Skeletal muscle satellite cell (primary cell): ENCODE data around the gene DSCAM.

ENCODE experiments used
- H3K27me3 ChIP-seq: 2 replicates; pipeline ENCODE4 v1.7.0; 2013; ENCODE audit warnings: low read length; ENCODE audit not compliant: control insufficient read depth, insufficient read depth
- H3K36me3 ChIP-seq: 2 replicates; pipeline ENCODE4 v1.7.0; 2013; ENCODE audit warnings: mild to moderate bottlenecking, control low read depth, low read length; ENCODE audit not compliant: insufficient read depth
- H3K4me1 ChIP-seq: 2 replicates; pipeline ENCODE4 v1.7.0; 2013; ENCODE audit warnings: low read length; ENCODE audit not compliant: control insufficient read depth, insufficient read depth
- H3K4me2 ChIP-seq: 2 replicates; pipeline ENCODE4 v1.7.0; 2013; ENCODE audit warnings: mild to moderate bottlenecking, low read length
- H3K4me3 ChIP-seq: 2 replicates; pipeline ENCODE4 v1.7.0; 2013; ENCODE audit warnings: low read length
- H3K9ac ChIP-seq: 2 replicates; pipeline ENCODE4 v1.7.0; 2013; ENCODE audit warnings: mild to moderate bottlenecking, low read depth, low read length, moderate library complexity
- H3K9me3 ChIP-seq: replicated peaks from 2 replicates; pipeline ENCODE4 v1.7.0; 2013; ENCODE audit warnings: mild to moderate bottlenecking, control low read depth, low read length

DSCAM gene

DNA sequence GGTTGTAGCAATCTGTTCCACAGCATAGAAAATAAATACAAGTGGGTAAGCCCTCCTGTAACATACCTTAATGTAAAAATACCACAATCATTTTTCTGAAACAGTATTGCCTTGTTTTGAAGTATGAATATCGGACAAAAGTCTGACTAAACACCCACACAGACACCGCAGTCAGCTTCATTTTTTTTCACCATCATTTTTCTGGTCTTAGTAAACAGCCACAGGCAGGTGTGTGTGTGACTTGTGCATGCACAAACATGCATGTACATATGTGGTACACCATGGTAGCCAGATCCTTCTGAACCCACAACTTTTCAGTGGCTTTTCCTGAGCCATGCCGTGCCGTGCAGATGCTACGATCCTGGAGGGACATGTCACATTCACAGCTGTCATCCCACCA lies 718.1 kb downstream of the DSCAM start:
- no peaks in the 10 kb centered on the region for H3K27me3 ChIP-seq
- no peak overlapping the region for H3K4me3 ChIP-seq
- H3K4me1 ChIP-seq = no peaks in the 10 kb centered on the region
- H3K9ac ChIP-seq = no peak overlapping the region
- no peaks in the 10 kb centered on the region for H3K36me3 ChIP-seq
- H3K9me3 ChIP-seq = peaks cover 28% of the 10 kb centered on the region
- H3K4me2 ChIP-seq = no peak overlapping the region

DNA sequence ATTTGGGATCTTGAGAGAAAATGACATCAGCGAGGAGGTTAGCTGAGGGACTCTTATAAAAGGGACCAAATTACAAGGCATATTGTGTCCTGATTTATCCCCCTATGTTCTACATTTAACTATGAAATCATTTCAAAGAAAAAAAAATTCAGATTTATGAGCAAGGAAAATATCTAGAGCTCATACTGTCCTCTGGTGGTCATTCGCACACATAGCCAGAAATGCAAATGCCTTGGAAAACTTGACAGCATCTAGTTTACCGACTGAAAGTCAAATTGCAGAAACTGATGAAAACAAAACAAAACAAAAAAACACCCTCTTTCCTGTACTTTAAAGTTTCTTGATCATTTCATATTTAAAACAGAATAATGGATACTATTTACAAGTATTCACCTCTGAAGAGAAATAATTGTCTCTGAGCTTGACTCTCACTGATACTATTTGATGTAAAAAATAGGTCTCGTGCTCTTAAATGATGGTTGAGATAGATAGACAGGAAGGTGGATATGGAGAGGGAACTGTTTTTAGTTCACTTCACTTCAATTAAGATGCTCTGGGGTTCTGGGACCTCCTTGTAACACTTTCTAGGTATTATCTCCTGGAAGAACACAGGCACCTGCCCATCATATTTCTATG lies 725.9 kb downstream of the DSCAM start:
- no peaks in the 10 kb centered on the region for H3K36me3 ChIP-seq
- H3K4me3 ChIP-seq = no peak overlapping the region
- H3K9me3 ChIP-seq = peaks cover 10% of the 10 kb centered on the region
- H3K4me1 ChIP-seq = no peaks in the 10 kb centered on the region
- H3K9ac ChIP-seq = no peak overlapping the region
- no peak overlapping the region for H3K4me2 ChIP-seq
- no peaks in the 10 kb centered on the region for H3K27me3 ChIP-seq

DNA sequence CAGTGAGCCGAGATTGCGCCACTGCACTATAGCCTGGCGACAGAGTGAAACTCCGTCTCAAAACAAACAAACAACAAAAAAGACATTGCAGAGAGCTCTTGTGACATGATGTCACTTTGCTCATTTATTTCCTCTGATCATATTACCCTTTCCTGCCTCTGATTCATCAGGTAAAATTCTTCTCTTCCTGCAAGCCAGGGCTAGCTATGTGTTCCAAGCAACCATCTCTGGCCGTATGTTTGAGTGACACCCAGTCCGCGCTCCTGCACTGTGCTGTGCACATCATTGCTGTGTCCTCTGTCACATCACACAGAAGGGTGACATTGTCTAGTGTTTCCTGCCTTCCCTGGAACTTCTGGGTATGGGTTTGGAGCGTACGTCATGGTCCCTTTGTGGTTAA lies 728.4 kb downstream of the DSCAM start:
- Histone ChIP-seq H3K4me1 (no peaks in the 10 kb centered on the region), H3K27me3 (no peaks in the 10 kb centered on the region), H3K36me3 (no peaks in the 10 kb centered on the region), H3K9me3 (peaks cover 10% of the 10 kb centered on the region), H3K4me2 (no peak overlapping the region), H3K4me3 (no peak overlapping the region), H3K9ac (no peak overlapping the region)

DNA sequence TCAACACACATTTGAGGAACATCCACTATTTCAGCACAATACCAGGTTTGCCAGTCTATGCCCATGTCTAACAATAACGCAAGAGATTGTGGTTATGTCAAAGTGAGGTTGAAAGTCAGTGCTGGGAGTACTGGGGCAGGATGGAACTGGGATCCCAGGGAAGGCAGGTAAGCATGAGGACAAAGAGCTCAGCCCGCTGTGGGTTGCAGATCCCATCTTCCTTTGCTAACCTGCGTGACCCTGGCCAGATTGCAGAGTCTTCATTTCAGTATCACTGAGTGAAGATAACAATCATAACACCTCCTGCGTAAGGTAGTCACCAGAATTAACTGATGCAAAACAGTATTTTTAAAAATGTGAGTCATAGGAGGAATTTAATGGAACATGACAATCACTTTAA lies 729.7 kb downstream of the DSCAM start:
- Histone ChIP-seq H3K4me1 (no peaks in the 10 kb centered on the region), H3K9me3 (peaks cover 8% of the 10 kb centered on the region), H3K4me2 (no peak overlapping the region), H3K27me3 (no peaks in the 10 kb centered on the region), H3K9ac (no peak overlapping the region), H3K4me3 (no peak overlapping the region), H3K36me3 (no peaks in the 10 kb centered on the region)

DNA sequence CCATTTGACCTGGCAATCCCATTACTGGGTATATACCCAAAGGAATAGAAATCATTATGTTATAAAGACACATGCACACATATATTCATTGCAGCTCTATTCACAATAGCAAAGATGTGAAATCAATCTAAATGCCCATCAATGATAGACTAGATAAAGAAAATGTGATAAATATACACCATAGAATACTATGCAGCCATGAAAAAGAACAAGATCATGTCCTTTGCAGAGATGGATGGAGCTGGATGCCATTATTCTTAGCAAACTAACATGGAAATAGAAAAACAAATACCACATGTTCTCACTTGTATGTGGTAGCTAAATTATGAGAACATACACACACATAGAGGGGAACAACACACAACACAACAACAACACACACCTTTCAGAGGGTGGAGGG lies 731.2 kb downstream of the DSCAM start:
- peaks cover 4% of the 10 kb centered on the region for H3K9me3 ChIP-seq
- no peaks in the 10 kb centered on the region for H3K36me3 ChIP-seq
- H3K4me2 ChIP-seq = no peak overlapping the region
- no peak overlapping the region for H3K4me3 ChIP-seq
- H3K9ac ChIP-seq = no peak overlapping the region
- no peaks in the 10 kb centered on the region for H3K4me1 ChIP-seq
- no peaks in the 10 kb centered on the region for H3K27me3 ChIP-seq

DNA sequence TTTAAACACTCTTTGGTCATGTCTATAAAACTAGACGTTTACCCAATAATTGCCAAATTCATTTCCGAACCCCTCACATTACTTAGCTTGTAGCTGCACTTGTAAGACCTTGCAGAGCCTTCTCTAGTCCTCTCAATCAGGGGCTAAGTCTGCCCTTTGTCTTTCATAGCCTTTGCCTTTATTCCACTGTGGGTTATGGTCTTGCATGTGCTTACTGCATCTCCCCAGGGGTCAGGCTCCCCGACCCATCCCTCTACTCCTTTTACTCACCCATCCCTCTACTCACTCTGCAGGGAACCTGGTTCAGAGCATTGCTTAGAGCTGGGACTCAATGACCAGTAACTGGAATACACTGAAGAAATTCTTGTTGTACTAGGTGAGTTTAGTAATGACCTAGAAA lies 744.3 kb downstream of the DSCAM start:
- Histone ChIP-seq H3K4me3 (no peak overlapping the region), H3K4me2 (no peak overlapping the region), H3K4me1 (no peaks in the 10 kb centered on the region), H3K27me3 (no peaks in the 10 kb centered on the region), H3K36me3 (no peaks in the 10 kb centered on the region), H3K9me3 (peaks cover 5% of the 10 kb centered on the region), H3K9ac (no peak overlapping the region)

DNA sequence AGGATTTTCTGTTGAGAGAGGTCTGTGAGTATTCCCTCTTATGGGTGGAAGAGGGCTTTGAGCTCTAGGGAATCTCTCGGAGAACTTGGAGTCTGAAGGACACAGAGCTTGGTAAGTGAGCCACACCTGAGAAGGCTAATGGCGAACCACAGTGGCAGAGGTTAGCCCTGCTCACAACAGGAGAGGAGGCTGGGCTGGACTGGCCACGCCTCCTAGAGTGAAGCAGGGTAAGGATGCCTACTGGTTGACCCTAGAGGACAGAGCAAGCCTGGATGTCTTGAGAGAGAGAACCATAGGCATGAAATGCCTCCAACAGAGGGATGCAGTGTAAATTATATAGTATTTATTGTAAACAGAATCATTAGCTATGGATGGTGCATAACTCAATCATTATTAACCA lies 747.1 kb downstream of the DSCAM start:
- Histone ChIP-seq H3K27me3 (no peaks in the 10 kb centered on the region), H3K4me1 (no peaks in the 10 kb centered on the region), H3K9me3 (peaks cover 9% of the 10 kb centered on the region), H3K36me3 (no peaks in the 10 kb centered on the region), H3K9ac (no peak overlapping the region), H3K4me3 (no peak overlapping the region), H3K4me2 (no peak overlapping the region)

DNA sequence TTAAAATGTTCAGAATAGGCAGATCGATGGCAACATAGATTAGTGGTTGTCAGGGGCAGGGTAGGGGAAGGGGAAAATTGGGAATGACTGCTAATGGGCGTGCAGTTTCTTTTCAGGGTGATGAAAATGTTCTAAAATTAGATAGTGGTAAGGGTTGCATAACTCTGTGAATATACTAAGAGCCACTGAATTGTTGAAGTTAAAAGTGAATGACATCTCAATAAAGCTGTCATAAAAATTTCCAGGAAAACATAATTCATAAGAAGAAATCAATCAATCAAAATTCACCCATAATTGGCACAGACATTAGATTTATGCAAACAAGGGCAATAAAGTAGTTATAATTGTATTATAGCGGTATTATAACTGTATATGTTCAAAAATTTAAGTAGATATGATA lies 751.5 kb downstream of the DSCAM start:
- Histone ChIP-seq H3K36me3 (no peaks in the 10 kb centered on the region), H3K4me2 (no peak overlapping the region), H3K9me3 (peaks cover 15% of the 10 kb centered on the region), H3K9ac (no peak overlapping the region), H3K4me3 (no peak overlapping the region), H3K27me3 (no peaks in the 10 kb centered on the region), H3K4me1 (no peaks in the 10 kb centered on the region)

DNA sequence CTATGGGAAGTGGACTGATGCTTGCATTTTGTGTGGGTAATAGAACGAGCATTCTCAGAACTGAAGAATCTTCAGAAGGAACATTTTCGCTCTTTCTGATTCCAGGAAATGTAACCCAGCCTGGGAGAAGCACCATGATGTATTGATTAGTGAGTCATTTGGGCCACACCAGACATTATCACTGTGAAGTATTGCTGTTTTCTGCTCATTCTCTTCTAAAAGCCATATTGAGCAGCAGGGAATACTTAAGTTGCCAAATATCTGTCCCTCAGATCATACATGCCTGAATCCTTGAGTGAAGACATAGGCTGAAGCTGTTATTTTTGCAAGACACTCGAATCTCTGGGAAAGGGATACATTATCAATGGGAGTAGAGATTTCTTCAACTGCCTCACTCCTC lies 766.6 kb downstream of the DSCAM start:
- Histone ChIP-seq H3K4me1 (no peaks in the 10 kb centered on the region), H3K36me3 (no peaks in the 10 kb centered on the region), H3K9me3 (peaks cover 14% of the 10 kb centered on the region), H3K9ac (no peak overlapping the region), H3K4me3 (no peak overlapping the region), H3K4me2 (no peak overlapping the region), H3K27me3 (no peaks in the 10 kb centered on the region)

DNA sequence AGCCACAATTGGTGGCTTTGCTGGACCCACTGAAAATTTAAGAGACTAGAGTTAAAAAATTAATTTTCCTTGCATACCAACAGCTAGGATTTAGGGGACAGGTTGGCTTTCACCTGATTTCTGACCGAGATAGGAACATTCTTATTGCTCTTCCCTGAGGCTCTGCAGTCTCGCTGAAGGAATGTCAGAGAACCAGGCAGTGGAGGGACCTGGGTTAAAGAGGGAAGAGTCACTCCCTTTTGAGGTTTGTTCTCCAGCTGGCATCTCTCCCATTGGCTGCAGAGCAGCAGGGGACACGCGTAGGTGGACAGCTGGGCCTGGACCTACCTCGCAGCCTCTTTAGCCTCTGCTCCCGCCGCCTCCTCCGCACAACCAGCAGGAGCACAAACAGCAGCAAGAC lies 772.2 kb downstream of the DSCAM start:
- no peak overlapping the region for H3K4me3 ChIP-seq
- H3K9me3 ChIP-seq = peaks cover 18% of the 10 kb centered on the region
- H3K4me1 ChIP-seq = no peaks in the 10 kb centered on the region
- no peaks in the 10 kb centered on the region for H3K36me3 ChIP-seq
- H3K4me2 ChIP-seq = no peak overlapping the region
- H3K27me3 ChIP-seq = no peaks in the 10 kb centered on the region
- no peak overlapping the region for H3K9ac ChIP-seq

DNA sequence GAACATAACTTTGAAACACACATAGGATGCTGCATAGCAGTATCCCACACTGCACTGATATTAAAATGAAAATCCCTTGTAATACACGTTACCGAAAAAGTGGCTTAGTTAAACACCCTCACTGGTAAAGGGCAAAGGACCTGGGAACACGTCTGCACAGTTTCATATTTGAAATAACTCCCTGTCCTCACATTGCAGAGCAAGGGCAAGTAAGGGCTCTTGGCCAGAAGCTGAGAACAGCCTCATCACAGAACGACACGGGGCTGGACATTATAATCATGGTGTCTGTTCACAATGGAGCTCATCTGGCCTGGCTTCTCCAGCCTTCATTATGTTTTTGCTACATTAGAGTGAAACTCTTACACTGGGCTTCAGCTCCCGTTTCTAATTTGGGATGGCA lies 772.8 kb downstream of the DSCAM start:
- Histone ChIP-seq H3K9ac (no peak overlapping the region), H3K4me3 (no peak overlapping the region), H3K36me3 (no peaks in the 10 kb centered on the region), H3K27me3 (no peaks in the 10 kb centered on the region), H3K9me3 (peaks cover 18% of the 10 kb centered on the region), H3K4me1 (no peaks in the 10 kb centered on the region), H3K4me2 (no peak overlapping the region)

DNA sequence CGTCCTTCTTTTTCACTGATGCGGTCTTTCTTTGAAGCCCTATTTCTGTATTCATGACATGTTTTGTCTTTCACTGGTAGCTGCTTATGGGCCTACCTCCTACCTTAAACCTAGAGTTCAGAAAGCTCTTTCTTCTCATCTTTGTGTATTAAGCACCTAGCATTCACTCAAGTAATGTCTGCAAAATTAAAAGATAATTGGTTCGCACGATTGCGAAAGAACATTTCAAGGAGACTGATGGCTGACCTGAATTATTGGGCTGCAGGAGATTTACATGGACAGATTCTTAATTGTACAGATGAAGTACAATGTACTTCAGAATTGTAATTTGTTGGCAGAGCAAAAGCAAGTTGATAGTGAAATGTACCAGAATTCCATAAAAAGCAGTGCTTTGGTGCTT lies 773.3 kb downstream of the DSCAM start:
- Histone ChIP-seq H3K36me3 (no peaks in the 10 kb centered on the region), H3K4me1 (no peaks in the 10 kb centered on the region), H3K4me2 (no peak overlapping the region)

More for the DNA sequence above, 773.3 kb downstream of the DSCAM start:
- Histone ChIP-seq H3K4me3 (no peak overlapping the region), H3K27me3 (no peaks in the 10 kb centered on the region), H3K9ac (no peak overlapping the region), H3K9me3 (peaks cover 17% of the 10 kb centered on the region)
